ENCODE data around the gene DOCK8.

Gene DOCK8

DNA sequence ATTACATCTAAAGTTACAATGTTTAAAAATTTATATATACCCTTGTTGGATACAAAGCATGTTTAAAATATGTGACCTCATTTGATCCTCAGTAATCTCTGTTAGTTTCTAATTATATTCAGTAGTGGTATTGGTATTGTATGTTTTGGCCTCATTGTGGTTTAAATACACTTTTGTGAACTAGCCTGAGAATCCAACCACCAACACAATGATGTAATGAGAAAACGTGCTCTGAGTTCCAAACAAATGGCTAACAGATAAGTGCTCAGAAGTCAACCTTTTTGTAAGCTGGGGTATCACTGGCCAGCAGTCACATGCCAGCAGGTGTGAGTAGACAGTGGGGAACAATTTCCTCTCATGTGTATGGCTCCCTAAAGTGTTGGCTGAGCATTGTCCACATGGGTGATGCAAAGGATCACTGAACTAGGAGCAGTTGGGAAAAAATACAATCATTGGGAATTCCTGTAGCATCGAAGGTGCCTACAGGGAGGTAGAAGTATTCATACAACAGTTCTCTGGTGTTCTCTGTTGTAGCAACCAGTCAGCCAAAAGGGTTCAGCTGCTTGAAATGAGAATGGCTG lies 56.1 kb downstream of the DOCK8 start:
- no peak for DNase-seq

DNA sequence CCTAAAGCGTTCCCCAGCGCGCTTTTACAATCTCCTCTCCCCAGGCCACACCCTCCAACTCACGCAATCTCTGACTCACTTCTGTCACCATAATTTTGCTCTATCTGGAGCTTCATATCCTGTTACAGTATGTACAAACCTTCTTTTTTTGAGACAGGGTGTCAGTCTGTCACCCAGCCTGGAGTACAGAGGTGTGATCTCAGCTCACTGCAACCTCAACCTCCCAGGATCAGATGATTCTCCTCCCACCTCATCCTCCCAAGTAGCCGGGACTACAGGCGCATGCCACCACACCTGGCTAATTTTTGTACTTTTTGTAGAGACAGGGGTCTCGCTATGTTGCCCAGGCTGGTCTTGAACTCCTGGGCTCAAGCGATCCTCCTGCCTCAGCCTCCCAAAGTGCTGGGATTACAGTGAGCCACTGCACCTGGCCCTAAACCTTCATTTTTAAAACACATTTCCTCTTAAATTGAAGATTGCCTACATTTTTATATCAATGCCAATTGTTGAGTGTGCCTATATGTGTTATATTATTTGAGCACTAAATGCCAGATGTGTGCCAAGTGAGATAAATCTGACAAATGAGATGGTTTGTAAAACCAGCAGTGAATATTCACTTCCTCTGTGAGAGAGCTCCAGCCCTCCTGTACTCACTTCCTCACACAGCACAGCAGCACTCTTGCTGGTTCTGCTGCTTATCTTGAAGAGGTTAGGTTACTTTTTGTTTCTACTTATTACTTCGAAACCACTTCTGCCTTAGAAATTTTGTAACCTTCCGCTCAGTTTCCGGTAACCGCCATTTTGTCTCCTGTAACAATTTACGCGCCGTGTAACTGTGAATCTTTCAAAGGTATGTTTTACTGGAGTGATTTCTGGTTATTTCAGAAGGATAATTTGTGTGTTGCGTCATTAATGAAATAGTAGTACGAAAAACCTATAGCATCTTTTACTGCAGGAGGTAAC lies 57.9 kb downstream of the DOCK8 start:
- peak; percentile 89 for DNase-seq

DNA sequence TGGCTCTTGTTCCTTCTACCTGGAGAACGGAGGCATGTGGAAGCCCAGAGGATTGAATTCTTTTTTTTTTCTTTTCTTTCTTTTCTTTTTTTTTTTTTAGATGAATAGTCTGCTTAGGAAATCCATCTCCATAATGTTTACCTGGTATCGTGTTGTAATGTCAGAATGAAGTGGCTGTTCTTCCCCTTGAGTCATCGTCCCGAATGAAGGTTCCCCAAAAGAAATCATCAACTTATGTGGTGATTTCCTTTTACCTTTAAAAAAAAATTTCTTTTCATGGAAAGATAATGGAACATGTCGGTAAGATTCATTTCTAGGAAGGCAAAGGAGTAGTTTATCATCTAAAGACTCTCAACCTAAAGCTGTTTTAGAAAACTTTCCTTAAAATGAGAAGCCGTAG lies 59.7 kb downstream of the DOCK8 start:
- peak; percentile 39 for DNase-seq

DNA sequence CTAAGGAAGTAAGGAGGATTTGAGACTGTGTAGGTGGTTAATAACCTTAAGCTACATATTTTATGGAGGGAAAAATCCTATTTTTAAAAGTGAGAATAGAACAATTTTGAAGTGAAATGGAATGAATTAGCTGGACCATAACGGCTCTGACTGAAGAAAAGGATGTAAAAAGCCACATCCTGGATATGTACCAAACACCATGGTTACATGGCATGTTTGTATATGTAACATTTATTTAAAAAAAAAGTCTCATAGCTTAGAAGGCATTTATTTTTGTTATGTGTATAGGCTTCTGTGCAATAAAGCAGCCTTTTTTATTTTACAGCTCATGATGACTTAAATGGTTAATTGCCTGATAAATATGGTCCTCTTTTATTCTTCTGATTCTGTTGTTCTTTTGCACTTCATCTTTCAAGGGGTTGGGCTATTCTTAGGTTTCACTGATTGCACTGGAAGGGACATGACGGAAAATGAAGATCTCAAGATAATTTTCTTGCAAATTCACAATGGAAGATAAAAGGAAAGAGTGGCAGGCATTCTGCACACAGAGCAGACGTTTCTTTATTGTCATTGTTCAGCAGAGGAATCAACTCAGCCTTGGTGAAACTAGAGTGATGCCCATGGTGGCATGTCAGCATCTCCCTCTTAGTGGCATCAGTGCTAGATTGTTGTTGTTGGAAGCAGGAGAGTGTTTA lies 63.1 kb downstream of the DOCK8 start:
- DNase-seq, result peak; percentile 68

DNA sequence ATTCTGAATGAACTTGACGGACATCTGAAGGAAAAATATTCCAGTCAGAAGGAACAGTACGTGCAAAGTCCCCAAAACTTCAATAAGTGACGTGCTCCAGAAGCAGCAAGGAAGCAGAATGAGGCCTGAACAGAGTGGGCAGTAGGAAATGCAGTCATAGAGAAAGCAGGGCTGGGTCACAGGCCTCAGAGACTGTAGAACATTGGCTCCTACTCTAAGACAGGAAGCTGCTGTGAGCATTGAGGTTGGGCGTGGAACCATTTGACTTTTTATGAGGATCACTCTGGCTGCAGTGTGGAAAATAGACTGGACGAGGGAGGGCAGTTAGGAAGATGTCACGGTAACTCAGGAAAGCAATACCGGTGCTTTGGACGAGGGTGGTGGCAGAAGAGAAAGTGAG lies 64.0 kb downstream of the DOCK8 start:
- peak; percentile 67 for DNase-seq

DNA sequence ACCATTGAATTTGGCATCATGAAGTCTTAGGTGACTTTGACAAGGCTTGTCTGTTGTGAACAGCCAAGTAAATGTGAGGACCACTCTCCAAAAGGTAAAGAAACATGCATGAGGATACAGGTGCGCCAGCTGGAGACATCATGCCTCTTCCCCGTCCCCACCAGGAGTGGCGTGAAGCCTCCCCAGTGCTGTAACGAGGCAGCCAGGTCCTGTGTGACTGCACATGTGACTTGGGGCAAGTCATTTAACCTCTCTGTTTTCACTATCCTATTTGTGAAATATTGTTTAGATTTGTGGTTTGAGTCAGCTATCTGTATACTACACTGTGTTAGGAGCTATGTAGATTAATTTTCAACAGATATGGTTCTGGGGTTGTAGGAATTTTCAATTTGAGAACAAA lies 65.0 kb downstream of the DOCK8 start:
- DNase-seq, result no peak

DNA sequence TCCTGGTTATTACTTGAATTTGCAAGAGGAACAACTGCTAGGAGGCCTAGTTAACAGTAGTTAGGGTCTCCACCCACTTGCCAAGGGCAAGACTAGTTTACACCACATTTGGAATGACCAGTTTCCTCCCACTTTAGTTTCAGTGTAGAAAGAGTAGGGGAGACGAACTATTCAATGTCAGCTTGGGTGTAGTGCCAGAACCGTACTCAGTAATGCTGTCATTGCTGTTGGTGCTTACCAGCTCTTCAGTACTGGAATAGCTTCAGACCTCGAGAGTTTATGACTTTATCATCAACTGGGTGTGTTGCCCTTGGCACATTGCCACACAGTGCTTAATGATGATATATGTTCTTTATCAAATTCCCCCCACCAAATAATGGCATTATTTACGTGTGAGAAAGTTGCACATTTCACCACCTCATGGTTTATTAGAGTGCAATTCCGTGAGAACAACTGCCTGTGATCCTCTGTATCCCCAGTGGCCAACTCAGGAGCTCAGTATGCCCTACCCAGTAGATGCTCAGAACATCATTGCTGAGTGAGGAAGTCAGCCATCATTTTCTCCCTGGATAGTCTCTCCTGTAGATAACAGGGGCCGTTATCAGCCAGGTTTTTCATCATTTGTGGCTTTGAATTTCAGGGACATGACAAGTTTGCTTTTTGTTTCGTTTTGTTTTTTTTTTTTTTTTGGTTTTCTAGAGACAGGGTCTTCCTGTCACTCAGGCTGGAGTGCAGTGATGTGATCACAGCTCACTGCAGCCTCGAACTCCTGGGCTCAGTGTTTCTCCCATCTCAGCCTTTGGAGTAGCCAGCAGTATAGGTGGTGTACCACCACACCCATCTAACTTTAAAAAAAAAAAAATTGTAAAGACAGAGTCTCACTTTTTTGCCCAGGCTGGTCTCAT lies 67.3 kb downstream of the DOCK8 start:
- peak; percentile 33 for DNase-seq

DNA sequence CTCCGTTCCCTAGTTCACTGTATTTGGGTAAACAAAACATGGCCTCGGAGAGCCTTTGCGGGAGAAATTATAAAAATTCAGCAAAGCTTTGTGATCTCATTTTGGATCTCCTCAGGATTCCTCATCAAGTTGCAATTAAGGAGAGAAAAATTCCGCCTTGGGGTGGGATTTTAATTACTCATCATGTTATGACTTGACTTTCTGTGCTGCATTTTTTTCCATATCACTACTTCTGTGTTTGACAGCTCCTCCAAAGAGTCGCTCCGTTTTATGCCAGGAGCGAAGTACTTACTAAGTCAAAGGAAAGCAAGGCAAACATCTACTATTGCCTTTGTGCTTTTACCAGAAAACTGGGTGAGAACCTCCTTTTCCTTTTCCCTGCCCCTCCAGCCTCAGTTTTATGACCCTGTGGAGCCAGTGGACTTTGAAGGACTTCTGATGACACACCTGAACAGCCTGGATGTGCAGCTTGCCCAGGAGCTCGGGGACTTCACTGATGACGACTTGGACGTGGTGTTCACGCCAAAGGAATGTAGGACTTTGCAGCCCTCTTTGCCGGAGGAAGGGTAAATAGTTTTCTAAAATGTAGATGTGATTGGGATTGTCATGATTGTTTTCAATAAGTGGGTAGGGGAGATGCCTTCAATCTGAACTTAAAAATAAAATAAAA lies 71.5 kb downstream of the DOCK8 start:
- no peak for DNase-seq

DNA sequence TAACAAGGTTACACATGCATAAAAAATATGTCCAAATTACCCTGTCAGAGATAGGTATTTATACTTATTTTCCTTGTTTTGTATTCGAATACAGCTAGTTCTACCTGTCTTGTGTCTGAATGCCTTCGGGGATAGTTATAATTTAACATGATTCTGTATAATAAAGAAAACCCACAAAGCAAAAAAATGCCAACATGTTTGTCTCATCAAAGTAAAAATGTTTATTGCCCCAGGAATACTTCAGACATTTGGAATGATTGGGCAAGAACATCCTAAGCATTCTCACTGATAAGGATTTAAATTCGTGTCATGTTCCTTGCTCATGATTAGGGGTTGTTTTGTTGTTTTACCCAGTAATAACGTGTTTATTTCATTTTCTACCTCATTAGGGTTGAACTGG lies 74.5 kb downstream of the DOCK8 start:
- no peak for DNase-seq

DNA sequence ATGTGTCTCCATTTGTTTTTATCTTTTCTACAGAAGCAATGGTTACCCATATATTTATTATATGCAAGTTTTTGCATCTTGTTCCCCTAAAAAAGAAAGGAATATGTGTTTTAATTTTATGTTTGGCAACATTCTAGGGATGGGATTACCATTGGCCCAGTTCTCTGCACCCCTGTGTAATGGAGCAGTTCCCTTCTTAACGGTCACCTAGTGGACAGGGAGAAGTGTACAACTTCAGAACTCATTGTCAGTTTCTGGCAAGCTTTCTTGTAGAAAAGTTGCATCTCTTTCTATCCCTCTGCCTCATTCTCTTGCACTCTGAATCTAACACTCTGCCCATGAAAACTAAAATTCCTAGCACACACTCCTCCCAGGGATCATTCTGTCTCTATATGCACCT lies 78.2 kb downstream of the DOCK8 start:
- DNase-seq, result no peak

DNA sequence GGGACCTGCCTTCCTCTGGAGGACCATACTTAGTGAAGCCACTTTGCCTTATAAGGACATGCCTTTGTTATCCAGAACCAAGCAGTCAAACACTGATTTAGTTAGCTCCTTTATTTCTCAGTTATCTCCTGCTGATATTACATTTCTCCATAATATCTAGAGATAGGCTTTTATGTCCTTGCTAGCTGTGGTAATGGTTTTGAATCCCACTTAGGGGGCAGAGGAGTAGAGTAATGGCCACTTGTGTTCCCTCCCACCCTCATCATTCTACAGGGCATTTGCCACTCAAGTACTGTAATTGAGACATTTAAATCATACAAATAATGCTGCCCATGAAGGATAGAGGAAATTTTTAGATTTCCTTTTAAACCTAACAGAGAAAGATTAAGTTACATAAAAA lies 80.9 kb downstream of the DOCK8 start:
- no peak for DNase-seq

DNA sequence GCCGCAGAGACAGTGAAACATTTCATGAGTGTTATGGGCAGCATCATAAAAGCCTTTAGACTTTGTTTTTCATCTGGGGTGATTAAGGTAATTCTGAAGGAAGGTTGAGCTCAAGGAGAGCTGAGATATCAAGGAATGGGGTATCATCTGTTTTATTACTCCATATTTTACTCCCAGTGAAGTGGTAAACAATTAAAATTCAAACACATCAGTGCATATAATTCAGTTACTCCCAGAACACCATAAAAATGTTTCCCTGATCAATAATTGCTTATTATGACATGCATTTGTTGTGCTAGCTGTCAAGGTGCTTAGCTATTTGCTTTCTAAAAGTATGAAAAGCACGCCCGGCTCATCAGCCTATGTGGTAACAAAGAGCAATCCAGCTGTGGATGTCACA lies 81.7 kb downstream of the DOCK8 start:
- DNase-seq, result no peak

DNA sequence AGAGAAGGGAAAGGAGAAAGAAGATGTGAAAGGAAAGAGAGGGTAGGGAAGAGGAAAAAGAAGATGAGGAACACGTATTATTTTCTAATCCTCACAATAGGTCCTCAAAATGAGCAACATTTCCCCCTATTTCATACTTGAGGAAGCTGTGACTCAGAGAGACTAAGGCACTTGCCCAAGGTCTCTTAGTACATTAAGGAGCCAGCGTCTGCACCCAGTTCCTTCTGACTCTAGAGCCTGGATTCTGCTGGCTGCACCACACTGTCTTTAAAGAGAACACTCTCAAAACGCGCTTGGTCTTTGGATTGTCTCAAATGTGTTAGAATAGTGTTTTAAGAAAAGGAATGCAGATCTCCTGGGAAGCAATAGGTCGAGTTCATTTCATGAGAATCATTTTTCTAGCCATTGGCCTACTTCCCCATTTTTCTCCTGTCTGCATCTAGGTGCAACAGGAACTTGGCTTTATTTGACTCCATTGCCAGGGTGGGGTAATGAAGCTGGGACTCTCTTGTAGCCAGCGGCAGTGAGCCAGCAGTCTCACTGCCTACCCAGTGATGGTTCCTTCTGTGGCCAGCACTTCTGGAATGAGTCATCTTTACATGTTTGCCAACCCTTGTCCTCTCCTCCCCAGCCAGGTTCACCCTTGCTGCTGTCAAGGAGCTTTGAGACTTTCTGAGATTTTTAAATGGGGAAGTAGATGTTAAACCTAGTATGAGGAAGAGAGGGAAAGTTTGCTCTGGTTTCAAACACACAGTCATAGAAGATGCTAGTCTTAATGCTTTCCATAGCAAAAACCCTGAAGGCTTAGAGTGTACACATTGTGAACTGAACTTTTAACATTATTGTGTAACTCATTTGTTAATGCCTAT lies 82.7 kb downstream of the DOCK8 start:
- peak; percentile 33 for DNase-seq

DNA sequence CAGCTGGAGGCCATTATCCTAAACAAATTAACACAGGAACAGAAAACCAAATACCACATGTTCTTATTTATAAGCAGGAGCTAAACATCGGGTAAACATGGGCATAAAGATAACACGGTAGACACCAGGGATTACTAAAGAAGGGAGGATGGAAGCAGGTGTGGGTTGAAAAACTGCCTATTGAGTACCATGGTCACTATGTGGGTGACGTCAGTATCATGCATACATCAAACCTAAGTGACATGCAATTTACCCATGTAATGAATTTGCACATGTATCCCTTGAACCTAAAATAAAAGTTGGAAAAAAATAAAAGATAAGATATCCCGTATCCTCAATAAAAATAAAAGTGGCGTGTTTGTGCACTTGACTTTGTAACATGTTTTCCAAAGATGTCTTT lies 88.8 kb downstream of the DOCK8 start:
- DNase-seq, result no peak

DNA sequence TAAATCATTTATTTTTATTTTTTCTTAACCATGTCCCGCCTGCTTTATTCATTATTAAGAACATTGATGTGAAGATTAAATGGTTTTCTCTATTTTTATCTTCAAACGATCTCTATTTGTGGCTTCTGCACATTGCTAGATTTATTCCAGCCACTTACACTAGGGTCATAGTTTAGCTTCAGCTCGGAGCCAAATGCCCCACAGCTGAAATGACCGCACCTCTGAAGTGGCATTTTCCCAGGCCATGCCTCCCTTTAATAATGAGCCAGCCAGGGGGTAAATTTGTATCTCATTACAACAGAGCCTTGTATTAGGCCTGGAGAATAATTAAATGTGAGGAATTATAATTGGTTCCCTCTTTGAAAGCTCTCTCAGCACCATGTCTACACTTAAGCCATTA lies 89.4 kb downstream of the DOCK8 start:
- DNase-seq, result no peak

DNA sequence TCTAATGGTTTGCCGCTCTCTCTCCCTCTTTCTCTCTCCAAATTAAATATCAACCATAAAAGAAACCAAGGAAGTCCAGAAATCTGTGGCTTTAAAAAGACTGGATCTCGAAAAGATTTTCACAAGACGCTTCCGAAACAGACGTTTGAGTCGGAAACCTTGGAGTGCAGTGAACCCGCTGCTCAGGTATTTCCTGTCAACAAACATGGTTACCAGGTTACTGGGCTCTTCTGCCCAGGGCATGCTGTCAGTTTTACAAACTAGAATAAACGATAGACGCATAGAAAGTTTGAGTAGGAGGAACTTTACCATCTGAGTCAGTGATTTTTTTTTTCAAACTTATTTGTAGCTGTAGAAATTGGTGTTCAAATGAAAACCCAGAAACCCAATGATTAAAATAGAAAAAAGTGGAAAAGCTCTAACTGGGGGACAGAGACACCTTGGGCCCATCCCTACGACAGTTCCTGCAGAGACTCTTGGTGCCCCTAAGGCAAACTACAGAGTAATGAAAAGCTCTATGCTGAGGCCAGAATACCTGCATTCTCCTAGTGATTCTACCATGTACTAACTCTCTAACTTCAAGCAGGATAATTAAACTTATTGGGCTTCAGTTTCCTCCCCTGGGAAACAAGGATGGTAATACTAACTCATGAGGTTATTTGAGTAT lies 90.0 kb downstream of the DOCK8 start:
- peak; percentile 33 for DNase-seq

DNA sequence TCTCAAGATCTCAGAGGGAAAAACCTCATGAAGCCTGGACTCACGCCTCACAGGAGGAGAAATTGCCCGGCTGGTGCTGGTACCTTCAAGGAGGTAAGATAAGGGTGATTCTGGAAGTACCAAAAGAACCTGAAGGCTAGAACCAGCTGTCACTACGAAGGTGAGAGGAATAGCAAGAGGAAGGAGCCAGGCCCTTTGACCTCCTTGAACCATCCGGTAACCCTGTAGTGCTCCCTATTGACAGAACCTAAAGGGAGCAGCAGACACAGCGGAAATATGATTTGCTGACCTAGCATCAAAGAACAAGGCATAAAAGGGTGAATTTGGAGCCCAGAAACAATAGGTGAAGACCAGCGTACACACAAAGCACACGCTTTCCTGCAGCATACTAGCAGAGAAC lies 92.2 kb downstream of the DOCK8 start:
- peak; percentile 70 for DNase-seq

DNA sequence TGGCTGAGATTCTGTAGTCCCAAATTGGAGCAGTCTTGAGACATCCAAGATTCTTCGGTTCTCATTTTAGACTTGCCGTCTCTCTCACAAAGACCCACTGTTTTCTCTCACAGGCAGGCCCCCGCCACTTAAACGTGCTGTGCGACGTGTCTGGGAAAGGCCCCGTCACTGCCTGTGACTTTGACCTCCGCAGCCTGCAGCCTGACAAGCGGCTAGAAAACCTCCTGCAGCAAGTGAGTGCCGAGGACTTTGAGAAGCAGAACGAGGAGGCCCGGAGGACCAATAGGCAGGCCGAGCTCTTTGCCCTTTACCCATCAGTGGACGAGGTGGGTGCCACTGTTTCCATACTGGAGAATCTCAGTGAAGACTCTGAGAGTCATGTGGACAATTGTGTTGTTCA lies 97.2 kb downstream of the DOCK8 start:
- no peak for DNase-seq

DNA sequence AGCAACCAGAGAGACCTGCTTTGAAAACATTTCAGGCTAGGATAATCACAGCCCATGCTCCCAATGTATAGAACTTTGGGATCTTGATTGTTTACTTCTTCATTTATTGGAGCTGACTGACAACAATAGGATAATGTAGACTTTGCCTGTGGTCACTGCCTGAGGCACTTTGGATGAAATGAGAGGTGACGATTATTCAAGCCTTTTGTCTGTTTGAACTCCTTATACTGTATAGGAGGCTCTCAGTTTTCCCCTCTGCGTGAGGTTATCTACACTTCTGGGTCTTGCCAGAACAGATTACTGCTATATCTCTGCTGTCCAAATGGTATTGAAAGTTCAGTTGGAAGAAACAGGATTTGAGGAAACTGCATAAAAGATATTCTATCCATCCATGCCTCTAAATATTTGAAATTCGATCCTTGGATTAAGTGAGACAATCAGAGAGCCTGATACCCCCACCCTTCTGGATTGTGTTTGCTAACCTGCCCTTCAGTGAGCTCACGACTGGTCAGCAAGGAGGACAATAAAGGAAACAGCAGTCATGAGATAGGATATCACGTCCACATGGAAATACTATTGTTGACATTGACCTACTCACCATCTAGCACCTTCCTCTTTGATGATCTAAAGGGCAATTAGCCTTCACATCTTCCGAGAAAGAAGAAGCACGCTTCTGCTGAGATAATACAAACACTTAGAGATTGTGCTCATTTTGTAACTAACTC lies 98.1 kb downstream of the DOCK8 start:
- DNase-seq, result no peak

DNA sequence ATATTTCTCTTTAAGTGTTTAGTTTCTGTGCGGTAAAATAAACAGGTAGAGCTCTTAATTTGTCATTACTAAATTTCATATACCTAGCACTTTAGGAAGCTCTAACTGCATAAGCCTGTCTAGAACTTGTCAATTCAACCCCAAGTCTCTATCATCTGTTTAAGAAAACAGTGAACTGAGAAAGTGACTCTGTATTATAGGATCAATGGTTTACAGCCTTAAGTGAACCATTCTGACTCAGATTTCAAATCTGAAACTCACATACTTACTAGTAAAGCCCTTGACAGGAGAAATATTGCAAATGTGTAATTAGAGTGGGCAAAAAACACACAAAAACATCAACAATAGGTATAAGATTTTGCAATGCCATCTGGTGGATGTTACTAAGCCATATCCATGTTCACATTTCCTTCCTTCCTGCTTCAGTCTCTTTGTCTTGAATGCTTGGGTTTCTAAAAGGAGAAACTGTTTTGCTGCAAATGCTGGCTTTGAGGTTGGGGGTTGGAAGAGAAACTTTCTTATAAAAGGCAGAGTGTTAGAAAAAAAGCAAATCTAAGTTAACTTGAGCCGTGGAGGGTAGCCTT lies 101.8 kb downstream of the DOCK8 start:
- no peak for DNase-seq

Data from CD4-positive, alpha-beta T cell treated with Interleukin-12 subunit alpha and Interleukin-12 subunit beta, for 1 hour (primary cell).